A673 (cell line): ENCODE measurements around the gene CABP4. TPM values are rescaled to one million over a fixed set of nuclear protein-coding genes. Genes with fewer than 3 reads are reported as not detected.

Experiments
- BruUV-seq: library from RNA; stranded (reverse); fragments of 400-500 nt; replicated peaks from 2 replicates; lab custom pipeline; 2021; lab: Mats Ljungman, UMichigan
- CTCF ChIA-PET: fragments of 300-600 bp; sonication (Branson Sonifier 250); formaldehyde crosslinking; loops from one replicate; lab custom pipeline; 2022; ENCODE audit warnings: antibody characterized with exemption; lab: Charles Lee
- POLR2A ChIA-PET: fragments of 300-600 bp; sonication (Branson Sonifier 250); formaldehyde crosslinking; loops from one replicate; lab custom pipeline; 2022; ENCODE audit warnings: antibody characterized with exemption; ENCODE audit not compliant: low non-redundant PET; lab: Charles Lee
- DNase-seq: peaks from one replicate; pipeline ENCODE4 v3.0.0-alpha.2; 2015; ENCODE audit warnings: low spot score
- H3K27ac ChIP-seq: fragments of 200-600 bp; sonication (generic); 2 replicates; pipeline ENCODE4 v1.5.1; 2016; ENCODE audit warnings: mixed run types, low read depth, mild to moderate bottlenecking, mixed read lengths, antibody characterized with exemption, low read length; ENCODE audit not compliant: poor library complexity, severe bottlenecking
- H3K27me3 ChIP-seq: fragments of 200-600 bp; sonication (generic); replicated peaks from 2 replicates; pipeline ENCODE4 v1.6.1; 2017; ENCODE audit warnings: mixed run types, low read depth, mild to moderate bottlenecking, mixed read lengths, antibody characterized with exemption, low read length; ENCODE audit not compliant: insufficient read depth, poor library complexity
- H3K36me3 ChIP-seq: fragments of 200-600 bp; sonication (generic); 2 replicates; pipeline ENCODE4 v1.6.1; 2016; ENCODE audit warnings: mixed run types, mild to moderate bottlenecking, mixed read lengths, antibody characterized with exemption, low read length; ENCODE audit not compliant: insufficient read depth, poor library complexity, severe bottlenecking
- H3K4me1 ChIP-seq: fragments of 200-600 bp; sonication (generic); 2 replicates; pipeline ENCODE4 v1.6.1; 2017; ENCODE audit warnings: mixed run types, mild to moderate bottlenecking, mixed read lengths, antibody characterized with exemption, low read length; ENCODE audit not compliant: insufficient read depth, poor library complexity, severe bottlenecking
- H3K4me3 ChIP-seq: fragments of 200-600 bp; sonication (generic); 2 replicates; pipeline ENCODE4 v1.5.1; 2016; ENCODE audit warnings: low read depth, mixed run types, mild to moderate bottlenecking, mixed read lengths, low read length; ENCODE audit not compliant: poor library complexity, severe bottlenecking
- H3K9me3 ChIP-seq: fragments of 200-600 bp; sonication (generic); 2 replicates; pipeline ENCODE4 v1.6.1; 2016; ENCODE audit warnings: mixed run types, low read depth, mild to moderate bottlenecking, mixed read lengths, antibody characterized with exemption, low read length; ENCODE audit not compliant: poor library complexity, severe bottlenecking
- CTCF ChIP-seq: fragments of 300-800, 200-600 bp; sonication (generic); conservative IDR thresholded peaks from 2 replicates; pipeline ENCODE4 v1.5.1; 2017; ENCODE audit warnings: low read depth, mild to moderate bottlenecking, antibody characterized with exemption, low read length, moderate library complexity, mixed read lengths
- EZH2 ChIP-seq: fragments of 200-600 bp; sonication (generic); IDR thresholded peaks from 2 replicates; pipeline ENCODE4 v1.6.1; 2017; ENCODE audit warnings: borderline replicate concordance, low read depth, mild to moderate bottlenecking, mixed read lengths, antibody characterized with exemption, low read length; ENCODE audit not compliant: poor library complexity, severe bottlenecking
- intact Hi-C: fragments of 100-400 bp; cut with micrococcal nuclease; formaldehyde crosslinking; loops from one replicate; pipeline ENCODE4 v1.10.0; 2022; ENCODE audit not compliant: unreplicated experiment
- total RNA-seq: library from RNA; stranded (reverse); gene quantifications from 2 replicates; pipeline ENCODE4 v1.2.3, GENCODE V29; 2021

The CABP4 gene
- total RNA-seq, 1 experiment from 2014 or later, result not detected

- intact Hi-C loops, result no loop called here
- ChIA-PET POLR2A (no interaction called here), CTCF (no interaction called here)
Observed at GRCh38 chr11:67420147-67420645, 35.0 kb upstream of the CABP4 start.

GRCh38 chr11:67420646-67421429, 34.3 kb upstream of the CABP4 start:
- intact Hi-C loops, result no loop called here
- Histone ChIP-seq H3K36me3 (no peaks in the 10 kb centered on the region), H3K4me3 (peak overlapping the region; percentile 51), H3K27ac (peak overlapping the region; percentile 76), H3K4me1 (peaks cover 28% of the 10 kb centered on the region), H3K27me3 (no peaks in the 10 kb centered on the region), H3K9me3 (no peaks in the 10 kb centered on the region)
- peak; percentile 96 for DNase-seq
- POLR2A ChIA-PET, result interaction anchor here (0.6 to 0.7 kb wide), 3 partner anchors 20 to 1536 kb away, joined by 3 to 8 read pairs (median 7); no protein-coding TSS in a partner anchor
- TF ChIP-seq CTCF (no peak), EZH2 (no peak)
- CTCF ChIA-PET, result interaction anchor here (0.6 to 1.0 kb wide), 2 partner anchors 69 to 209 kb away, joined by 3 to 4 read pairs; partner anchors contain the start of gene NUDT8
- TSS peak; percentile 41 for BruUV-seq

More at GRCh38 chr11:67420147-67420645, 35.0 kb upstream of the CABP4 start:
- no TSS peak for BruUV-seq
- no peaks in the 10 kb centered on the region for H3K36me3 ChIP-seq
- no peak for TF ChIP-seq CTCF
- TF ChIP-seq EZH2, result no peak
- no peak for DNase-seq
- peak overlapping the region; percentile 76 for H3K27ac ChIP-seq
- H3K4me1 ChIP-seq, result peaks cover 33% of the 10 kb centered on the region
- no peaks in the 10 kb centered on the region for H3K9me3 ChIP-seq
- no peaks in the 10 kb centered on the region for H3K27me3 ChIP-seq
- peak overlapping the region; percentile 51 for H3K4me3 ChIP-seq

- intact Hi-C loops, result no loop called here
- no peaks in the 10 kb centered on the region for H3K9me3 ChIP-seq
- peak overlapping the region; percentile 51 for H3K4me3 ChIP-seq
- H3K36me3 ChIP-seq, result no peaks in the 10 kb centered on the region
- H3K27me3 ChIP-seq, result no peaks in the 10 kb centered on the region
- BruUV-seq, result no TSS peak
- peaks cover 21% of the 10 kb centered on the region for H3K4me1 ChIP-seq
- ChIA-PET CTCF (interaction anchor here (1.0 kb wide), 1 partner anchor 70 kb away, joined by 3 read pairs; no protein-coding TSS in a partner anchor), POLR2A (interaction anchor here (0.6 kb wide), 1 partner anchor 1537 kb away, joined by 3 read pairs; no protein-coding TSS in a partner anchor)
- TF ChIP-seq CTCF (no peak), EZH2 (no peak)
- no peak overlapping the region for H3K27ac ChIP-seq
- DNase-seq, result no peak
Observed at GRCh38 chr11:67421430-67422031, 33.6 kb upstream of the CABP4 start.
